CD4-positive, alpha-beta memory T cell (primary cell): ENCODE measurements around the gene IGSF9B. TPM values are rescaled to one million over a fixed set of nuclear protein-coding genes. Genes with fewer than 3 reads are reported as not detected.

Experiments
- CTCF ChIA-PET: fragments of 350-600 bp; sonication (Branson Sonifier 250); formaldehyde crosslinking; loops from one replicate; lab custom pipeline; 2021; ENCODE audit warnings: inconsistent platforms; ENCODE audit not compliant: partially characterized antibody; lab: Charles Lee
- POLR2A ChIA-PET: fragments of 350-600 bp; sonication (Branson Sonifier 250); formaldehyde crosslinking; loops from one replicate; lab custom pipeline; 2021; ENCODE audit not compliant: partially characterized antibody; lab: Charles Lee
- DNase-seq, 5 donors: peaks; one replicate each; pipeline versions ENCODE4 v3.0.0 to v3.0.0-alpha.2; 2020 to 2022; ENCODE audit warnings: mixed read lengths in 1 of 5
- H3K27ac ChIP-seq: one replicate; pipeline ENCODE4 v1.7.0; 2013; ENCODE audit warnings: low read depth, low read length
- H3K27me3 ChIP-seq: 2 replicates; pipeline ENCODE4 v1.7.0; 2013; ENCODE audit warnings: mild to moderate bottlenecking, low read length, moderate library complexity; ENCODE audit not compliant: insufficient read depth
- H3K36me3 ChIP-seq: 2 replicates; pipeline ENCODE4 v1.7.0; 2013; ENCODE audit warnings: mild to moderate bottlenecking, low read length, moderate library complexity; ENCODE audit not compliant: insufficient read depth
- H3K4me1 ChIP-seq: 2 replicates; pipeline ENCODE4 v1.7.0; 2013; ENCODE audit warnings: mild to moderate bottlenecking, low read length, moderate library complexity; ENCODE audit not compliant: insufficient read depth
- H3K4me3 ChIP-seq, 2 donors: one replicate each; pipeline ENCODE4 v1.7.0; 2013; ENCODE audit warnings: low read length in 2 of 2, mild to moderate bottlenecking in 1 of 2
- H3K9me3 ChIP-seq, 2 donors: one replicate each; pipeline ENCODE4 v1.7.0; 2013; ENCODE audit warnings: low read length in 2 of 2, control low read depth in 1 of 2; ENCODE audit not compliant: control insufficient read depth in 1 of 2
- H3K27ac Mint-ChIP-seq, 7 donors: one replicate each; pipeline ENCODE4 v1.8.0; 2020 to 2021; ENCODE audit warnings: mixed read lengths in 7 of 7, mild to moderate bottlenecking in 6 of 7, inconsistent platforms in 3 of 7, moderate library complexity in 3 of 7
- H3K27me3 Mint-ChIP-seq, 2 donors: one replicate each; pipeline ENCODE4 v1.8.0; 2020 to 2021; ENCODE audit warnings: mixed read lengths in 2 of 2
- H3K36me3 Mint-ChIP-seq, 2 donors: one replicate each; pipeline ENCODE4 v1.8.0; 2020 to 2021; ENCODE audit warnings: mixed read lengths in 2 of 2, inconsistent platforms in 1 of 2, mild to moderate bottlenecking in 1 of 2
- H3K4me1 Mint-ChIP-seq, 4 donors: one replicate each; pipeline ENCODE4 v1.8.0; 2020 to 2021; ENCODE audit warnings: mixed read lengths in 4 of 4, mild to moderate bottlenecking in 1 of 4
- H3K4me3 Mint-ChIP-seq, 8 donors: one replicate each; pipeline ENCODE4 v1.8.0; 2020 to 2021; ENCODE audit warnings: mixed read lengths in 8 of 8, mild to moderate bottlenecking in 7 of 8, moderate library complexity in 6 of 8, inconsistent platforms in 3 of 8
- H3K9me3 Mint-ChIP-seq, 8 donors: one replicate each; pipeline ENCODE4 v1.8.0; 2020 to 2021; ENCODE audit warnings: mixed read lengths in 8 of 8, mild to moderate bottlenecking in 5 of 8, inconsistent platforms in 3 of 8, moderate library complexity in 1 of 8
- intact Hi-C: fragments of 100-400 bp; cut with micrococcal nuclease; formaldehyde crosslinking; loops from one replicate; pipeline ENCODE4 v1.15.1; 2023
- polyA plus RNA-seq, 2 donors: library from polyadenylated mRNA; unstranded; fragments of 300-500 nt; fragmentation: Illumina TruSeq; gene quantifications; one replicate each; pipeline ENCODE4 v1.2.3, GENCODE V29; 2021
- total RNA-seq, 2 experiments: library from RNA; stranded (reverse); gene quantifications; one replicate each; pipeline ENCODE4 v1.2.3, GENCODE V29; 2021

The IGSF9B gene
- total and polyA plus RNA-seq, 4 experiments from 2014 or later, result 0.59 to 38.6 (median 19.3) TPM

DNA sequence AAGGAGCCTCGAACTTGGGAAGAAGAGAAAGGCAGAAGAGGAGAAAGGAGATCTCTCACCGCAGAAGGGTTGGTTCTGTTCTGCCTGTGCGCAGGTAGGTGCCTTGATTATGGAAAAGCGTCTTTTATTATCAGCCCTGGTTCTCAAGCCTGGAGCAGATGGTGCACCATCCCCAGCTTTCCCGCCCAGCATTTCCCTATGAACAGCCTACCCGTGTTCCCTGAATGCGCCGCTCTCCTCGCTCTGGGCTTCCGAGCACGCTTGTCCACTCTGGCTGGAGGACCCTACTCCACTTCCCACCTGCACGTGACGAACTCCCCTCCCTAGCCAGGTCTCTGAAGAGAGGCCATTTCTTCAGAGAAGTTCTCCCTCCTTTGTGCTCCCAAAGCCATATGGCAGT lies 15.2 kb downstream of the IGSF9B start:
- H3K36me3 Mint-ChIP-seq, result peaks cover 32 to 36% of the 10 kb centered on the region in 2 donors

DNA sequence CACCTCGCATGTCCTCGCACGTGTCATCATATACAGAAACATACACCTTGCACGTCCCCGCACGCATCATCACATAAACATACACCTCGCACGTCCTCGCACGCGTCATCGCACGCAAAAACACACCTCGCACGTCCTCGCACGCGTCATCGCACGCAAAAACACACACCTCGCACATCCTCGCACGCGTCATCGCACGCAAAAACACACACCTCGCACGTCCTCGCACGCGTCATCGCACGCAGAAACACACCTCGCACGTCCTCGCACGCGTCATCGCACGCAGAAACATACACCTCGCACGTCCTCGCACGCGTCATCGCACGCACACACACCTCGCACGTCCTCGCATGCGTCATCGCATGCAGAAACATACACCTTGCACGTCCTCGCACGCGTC lies 16.7 kb downstream of the IGSF9B start:
- CTCF ChIA-PET, result no interaction called here

More for the DNA sequence above, 15.2 kb downstream of the IGSF9B start:
- no peaks in the 10 kb centered on the region for H3K9me3 Mint-ChIP-seq
- Histone ChIP-seq H3K27ac (no peak overlapping the region), H3K4me3 (no peak overlapping the region), H3K27me3 (no peaks in the 10 kb centered on the region), H3K9me3 (no peaks in the 10 kb centered on the region), H3K4me1 (peaks cover 40% of the 10 kb centered on the region), H3K36me3 (no peaks in the 10 kb centered on the region)
- peaks cover 0 to 4% of the 10 kb centered on the region in 2 donors for H3K27me3 Mint-ChIP-seq
- ChIA-PET CTCF (no interaction called here), POLR2A (interaction anchor here (0.9 kb wide), 1 partner anchor 14 kb away, joined by 4 read pairs; no protein-coding TSS in a partner anchor)
- H3K4me1 Mint-ChIP-seq, result peaks cover 23 to 60% (median 37%) of the 10 kb centered on the region in 4 donors
- intact Hi-C loops, result no loop called here
- peak overlapping the region in 4 of 7 donors; percentile 30 to 82 (median 48) for H3K27ac Mint-ChIP-seq
- H3K4me3 Mint-ChIP-seq, result no peak overlapping the region
- no peak for DNase-seq

DNA sequence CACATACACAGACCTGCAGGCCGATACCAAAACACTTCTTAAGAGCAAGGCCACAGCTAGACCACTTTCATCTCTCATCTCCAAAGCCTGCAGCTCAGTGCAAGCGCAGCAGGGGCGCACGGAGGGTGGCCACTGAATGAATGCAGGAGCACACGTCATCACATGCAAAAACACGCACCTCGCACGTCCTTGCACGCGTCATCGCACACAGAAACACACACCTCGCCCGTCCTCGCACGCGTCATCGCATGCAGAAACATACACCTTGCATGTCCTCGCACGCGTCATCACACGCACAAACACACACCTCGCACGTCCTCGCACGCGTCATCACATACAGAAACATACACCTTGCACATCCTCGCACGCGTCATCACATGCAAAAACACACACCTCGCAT lies 17.2 kb downstream of the IGSF9B start:
- no peaks in the 10 kb centered on the region for H3K9me3 Mint-ChIP-seq
- Histone ChIP-seq H3K4me3 (no peak overlapping the region), H3K4me1 (peaks cover 20% of the 10 kb centered on the region), H3K36me3 (no peaks in the 10 kb centered on the region), H3K9me3 (no peaks in the 10 kb centered on the region), H3K27me3 (no peaks in the 10 kb centered on the region), H3K27ac (no peak overlapping the region)
- H3K4me1 Mint-ChIP-seq, result peaks cover 9 to 43% (median 21%) of the 10 kb centered on the region in 4 donors
- peaks cover 34 to 36% of the 10 kb centered on the region in 2 donors for H3K36me3 Mint-ChIP-seq
- intact Hi-C loops, result no loop called here
- ChIA-PET CTCF (interaction anchor here (1.4 to 2.6 kb wide), 2 partner anchors 9 to 111 kb away, joined by 3 to 17 read pairs; no protein-coding TSS in a partner anchor), POLR2A (interaction anchor here (1.3 kb wide), 1 partner anchor 11 kb away, joined by 5 read pairs; no protein-coding TSS in a partner anchor)
- H3K4me3 Mint-ChIP-seq, result peak overlapping the region in 1 of 8 donors; percentile 9
- peak overlapping the region in 2 of 7 donors; percentile 21 to 56 for H3K27ac Mint-ChIP-seq
- H3K27me3 Mint-ChIP-seq, result no peaks in the 10 kb centered on the region
- DNase-seq, result no peak

More for the DNA sequence above, 16.7 kb downstream of the IGSF9B start:
- peaks cover 25% of the 10 kb centered on the region for H3K4me1 ChIP-seq
- H3K4me3 ChIP-seq, result no peak overlapping the region
- intact Hi-C loops, result no loop called here
- DNase-seq, result no peak
- peak overlapping the region in 1 of 7 donors; percentile 21 for H3K27ac Mint-ChIP-seq
- no peaks in the 10 kb centered on the region for H3K9me3 ChIP-seq
- peaks cover 32 to 36% of the 10 kb centered on the region in 2 donors for H3K36me3 Mint-ChIP-seq
- H3K9me3 Mint-ChIP-seq, result no peaks in the 10 kb centered on the region
- H3K4me3 Mint-ChIP-seq, result no peak overlapping the region
- no peaks in the 10 kb centered on the region for H3K36me3 ChIP-seq
- peaks cover 0 to 1% of the 10 kb centered on the region in 2 donors for H3K27me3 Mint-ChIP-seq
- POLR2A ChIA-PET, result no interaction called here
- no peak overlapping the region for H3K27ac ChIP-seq
- H3K27me3 ChIP-seq, result no peaks in the 10 kb centered on the region
- peaks cover 14 to 48% (median 25%) of the 10 kb centered on the region in 4 donors for H3K4me1 Mint-ChIP-seq

DNA sequence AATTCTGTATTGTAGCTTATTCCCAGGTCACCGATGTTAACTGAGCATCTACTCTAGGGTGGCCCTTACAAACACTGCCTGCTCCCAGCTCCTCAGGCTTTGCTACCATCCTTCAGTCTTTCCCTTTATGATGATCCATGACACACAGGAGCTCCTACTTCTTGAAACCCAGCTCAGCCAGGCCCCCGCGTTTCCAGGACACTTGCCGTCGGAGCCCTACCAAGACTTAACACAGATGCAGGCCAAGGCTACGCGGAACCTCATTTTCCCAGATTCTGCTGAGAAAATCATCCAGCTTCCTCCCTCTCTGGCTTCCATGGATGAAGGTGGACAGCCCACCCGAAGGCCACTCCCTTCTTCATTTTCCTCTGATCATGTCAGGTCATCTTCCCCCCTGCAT lies 18.6 kb downstream of the IGSF9B start:
- POLR2A ChIA-PET, result interaction anchor here (0.9 to 1.6 kb wide), 3 partner anchors 10 to 131 kb away, joined by 3 to 5 read pairs (median 3); partner anchors contain the start of gene JAM3
- DNase-seq, result no peak
- no peaks in the 10 kb centered on the region for H3K36me3 ChIP-seq
- CTCF ChIA-PET, result interaction anchor here (1.2 to 2.6 kb wide), 4 partner anchors 10 to 112 kb away, joined by 3 to 17 read pairs (median 6); no protein-coding TSS in a partner anchor
- H3K36me3 Mint-ChIP-seq, result peaks cover 37 to 38% of the 10 kb centered on the region in 2 donors
- no peak overlapping the region for H3K4me3 ChIP-seq
- H3K4me3 Mint-ChIP-seq, result no peak overlapping the region
- H3K9me3 ChIP-seq, result no peaks in the 10 kb centered on the region
- intact Hi-C loops, result no loop called here
- H3K27ac ChIP-seq, result no peak overlapping the region
- peaks cover 6% of the 10 kb centered on the region for H3K4me1 ChIP-seq
- no peaks in the 10 kb centered on the region for H3K9me3 Mint-ChIP-seq
- peak overlapping the region in 2 of 7 donors; percentile 29 to 88 for H3K27ac Mint-ChIP-seq
- H3K4me1 Mint-ChIP-seq, result peaks cover 5 to 31% (median 14%) of the 10 kb centered on the region in 4 donors
- no peaks in the 10 kb centered on the region for H3K27me3 Mint-ChIP-seq
- H3K27me3 ChIP-seq, result no peaks in the 10 kb centered on the region

DNA sequence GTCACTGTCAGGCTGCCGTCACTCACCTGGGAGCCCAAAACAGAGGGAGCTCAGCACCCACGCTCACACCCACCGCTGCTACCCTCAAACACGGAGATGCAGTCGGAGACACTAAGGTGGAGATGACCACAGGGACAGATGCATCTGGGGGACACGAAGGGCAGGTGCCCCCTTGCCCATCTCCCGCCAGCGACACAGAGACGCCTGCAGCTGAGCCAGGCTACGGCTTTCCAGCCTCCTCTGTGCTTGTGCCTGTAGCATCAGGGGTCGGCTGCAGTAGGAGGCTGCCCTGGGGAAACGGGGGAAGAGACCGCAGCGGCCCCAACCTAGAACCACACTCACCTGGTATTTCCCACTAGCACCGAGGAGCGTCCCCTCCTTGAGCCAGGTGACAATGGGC lies 19.3 kb downstream of the IGSF9B start:
- Mint-ChIP-seq H3K36me3 (peaks cover 38 to 39% of the 10 kb centered on the region in 2 donors), H3K9me3 (no peaks in the 10 kb centered on the region), H3K27me3 (no peaks in the 10 kb centered on the region), H3K4me3 (no peak overlapping the region), H3K4me1 (peaks cover 0 to 27% (median 12%) of the 10 kb centered on the region in 4 donors), H3K27ac (no peak overlapping the region)
- Histone ChIP-seq H3K4me1 (peaks cover 1% of the 10 kb centered on the region), H3K27me3 (no peaks in the 10 kb centered on the region), H3K36me3 (no peaks in the 10 kb centered on the region), H3K4me3 (no peak overlapping the region), H3K9me3 (no peaks in the 10 kb centered on the region), H3K27ac (no peak overlapping the region)
- intact Hi-C loops, result no loop called here
- DNase-seq, result no peak
- ChIA-PET POLR2A (interaction anchor here (0.7 to 1.6 kb wide), 3 partner anchors 11 to 70 kb away, joined by 3 read pairs; no protein-coding TSS in a partner anchor), CTCF (interaction anchor here (1.1 to 2.6 kb wide), 2 partner anchors 9 to 11 kb away, joined by 3 to 17 read pairs; no protein-coding TSS in a partner anchor)

DNA sequence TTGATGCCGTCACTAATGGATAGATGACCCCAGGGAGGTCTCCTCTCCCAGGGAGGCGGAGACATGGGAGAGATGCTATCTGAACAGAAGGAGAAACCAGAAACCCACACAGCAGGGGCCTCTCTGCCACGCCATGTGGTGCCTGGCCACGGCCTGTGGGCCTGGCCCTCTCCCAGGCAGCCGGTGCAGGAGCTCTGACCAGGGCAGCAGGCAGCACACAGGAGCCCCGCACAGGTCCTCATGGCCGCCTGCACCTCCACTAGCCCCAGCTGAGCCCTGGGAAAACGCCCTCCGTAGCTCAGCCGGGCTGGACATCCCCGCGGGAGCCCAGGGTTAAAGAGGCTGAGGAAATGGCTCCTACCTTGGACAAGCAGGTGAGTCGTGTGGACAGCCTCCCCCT lies 19.8 kb downstream of the IGSF9B start:
- H3K27me3 ChIP-seq, result no peaks in the 10 kb centered on the region
- H3K4me1 ChIP-seq, result no peaks in the 10 kb centered on the region
- H3K27ac ChIP-seq, result no peak overlapping the region
- DNase-seq, result no peak
- H3K4me3 Mint-ChIP-seq, result no peak overlapping the region
- CTCF ChIA-PET, result interaction anchor here (1.1 to 2.6 kb wide), 2 partner anchors 9 to 11 kb away, joined by 3 to 17 read pairs; no protein-coding TSS in a partner anchor
- H3K4me1 Mint-ChIP-seq, result peaks cover 0 to 22% (median 12%) of the 10 kb centered on the region in 4 donors
- intact Hi-C loops, result no loop called here
- H3K4me3 ChIP-seq, result no peak overlapping the region
- no peaks in the 10 kb centered on the region for H3K27me3 Mint-ChIP-seq
- POLR2A ChIA-PET, result interaction anchor here (0.7 to 1.0 kb wide), 2 partner anchors 12 to 70 kb away, joined by 3 read pairs; no protein-coding TSS in a partner anchor
- H3K36me3 Mint-ChIP-seq, result peaks cover 35 to 38% of the 10 kb centered on the region in 2 donors
- H3K36me3 ChIP-seq, result no peaks in the 10 kb centered on the region
- no peaks in the 10 kb centered on the region for H3K9me3 ChIP-seq
- no peak overlapping the region for H3K27ac Mint-ChIP-seq
- no peaks in the 10 kb centered on the region for H3K9me3 Mint-ChIP-seq

DNA sequence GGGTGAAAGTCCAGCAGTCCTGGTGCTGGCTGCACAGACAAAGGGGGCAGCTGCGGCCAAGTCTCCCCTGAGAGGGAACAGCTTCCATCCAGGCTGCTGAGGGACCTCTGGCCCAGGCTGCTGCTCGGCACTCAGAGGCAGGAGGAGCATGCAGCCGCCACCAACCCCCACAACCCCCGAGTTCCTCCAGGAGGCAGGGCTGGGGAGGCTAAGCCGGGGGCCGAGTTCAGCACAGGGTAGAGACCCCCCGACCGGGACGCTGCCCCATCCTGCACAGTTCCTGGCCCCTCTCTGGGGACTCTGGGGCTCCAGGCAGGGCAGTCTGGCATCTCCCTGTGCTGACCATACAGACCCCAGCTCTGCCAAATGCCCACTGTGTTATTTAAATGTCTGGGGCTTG lies 20.2 kb downstream of the IGSF9B start:
- intact Hi-C loops, result no loop called here
- DNase-seq, result no peak
- POLR2A ChIA-PET, result interaction anchor here (1.0 kb wide), 1 partner anchor 12 kb away, joined by 3 read pairs; no protein-coding TSS in a partner anchor
- Histone ChIP-seq H3K4me3 (no peak overlapping the region), H3K36me3 (no peaks in the 10 kb centered on the region), H3K9me3 (no peaks in the 10 kb centered on the region), H3K27ac (no peak overlapping the region), H3K4me1 (no peaks in the 10 kb centered on the region), H3K27me3 (no peaks in the 10 kb centered on the region)
- H3K9me3 Mint-ChIP-seq, result no peaks in the 10 kb centered on the region
- CTCF ChIA-PET, result interaction anchor here (1.1 kb wide), 1 partner anchor 8 kb away, joined by 3 read pairs; no protein-coding TSS in a partner anchor
- no peaks in the 10 kb centered on the region for H3K27me3 Mint-ChIP-seq
- H3K4me3 Mint-ChIP-seq, result no peak overlapping the region
- H3K27ac Mint-ChIP-seq, result no peak overlapping the region
- peaks cover 31 to 33% of the 10 kb centered on the region in 2 donors for H3K36me3 Mint-ChIP-seq
- H3K4me1 Mint-ChIP-seq, result peaks cover 0 to 18% (median 11%) of the 10 kb centered on the region in 4 donors
